Spleen (tissue), 11 donors: Measurements from ENCODE around the gene ADARB2. TPM values are rescaled to one million over a fixed set of nuclear protein-coding genes. Genes with fewer than 3 reads are reported as not detected.

ENCODE experiments used
- DNase-seq: peaks from one replicate; pipeline ENCODE4 v3.0.0-alpha.2; 2020
- H3K27ac ChIP-seq, 8 donors: fragments of 200-600 bp; sonication (generic) in 7 of 8; 1 replicate in 4 of 8; 2 replicates in 4 of 8; pipeline versions ENCODE4 v1.5.0 to v1.8.0; 2016 to 2021; ENCODE audit warnings: inconsistent platforms in 4 of 8, mild to moderate bottlenecking in 4 of 8, moderate library complexity in 1 of 8
- H3K27me3 ChIP-seq, 7 donors: fragments of 200-600 bp; sonication (generic) in 6 of 7; replicated peaks in 1 of 7; 1 replicate in 4 of 7; 2 replicates in 3 of 7; pipeline versions ENCODE4 v1.5.0 to v1.8.0; 2016 to 2021; ENCODE audit warnings: inconsistent platforms in 3 of 7, mild to moderate bottlenecking in 1 of 7
- H3K36me3 ChIP-seq, 6 donors: fragments of 200-600 bp; sonication (generic) in 5 of 6; 1 replicate in 4 of 6; 2 replicates in 2 of 6; pipeline versions ENCODE4 v1.5.0 to v1.8.0; 2016 to 2021; ENCODE audit warnings: inconsistent platforms in 2 of 6
- H3K4me1 ChIP-seq, 6 donors: fragments of 200-600 bp; sonication (generic) in 5 of 6; 1 replicate in 3 of 6; 2 replicates in 3 of 6; pipeline versions ENCODE4 v1.5.0 to v1.8.0; 2016 to 2021; ENCODE audit warnings: inconsistent platforms in 3 of 6
- H3K4me3 ChIP-seq, 8 donors: fragments of 200-600 bp; sonication (generic) in 7 of 8; 1 replicate in 4 of 8; 2 replicates in 4 of 8; pipeline versions ENCODE4 v1.5.0 to v1.8.0; 2016 to 2021; ENCODE audit warnings: inconsistent platforms in 4 of 8, mild to moderate bottlenecking in 4 of 8, moderate library complexity in 2 of 8
- H3K9me3 ChIP-seq, 8 donors: fragments of 200-600 bp; sonication (generic) in 7 of 8; 1 replicate in 4 of 8; 2 replicates in 4 of 8; pipeline versions ENCODE4 v1.5.0 to v1.8.0; 2016 to 2021; ENCODE audit warnings: inconsistent platforms in 4 of 8
- CTCF ChIP-seq, 11 experiments: fragments of 200-600 bp in 7 of 11; fragments of 450-650 bp in 4 of 11; sonication (generic) in 4 of 11; IDR thresholded peaks in 8 of 11; conservative IDR thresholded peaks in 3 of 11; 1 replicate in 7 of 11; 2 replicates in 4 of 11; pipeline versions ENCODE4 v1.4.0 to v1.8.0; 2016 to 2021; ENCODE audit warnings: antibody characterized with exemption in 11 of 11, inconsistent platforms in 4 of 11, mild to moderate bottlenecking in 1 of 11
- POLR2A ChIP-seq, 3 donors: fragments of 450-650 bp; IDR thresholded peaks; one replicate each; pipeline ENCODE4 v1.5.1; 2017; ENCODE audit warnings: antibody characterized with exemption in 3 of 3, mild to moderate bottlenecking in 1 of 3
- POLR2AphosphoS5 ChIP-seq, 3 donors: sonication (generic); formaldehyde crosslinking; IDR thresholded peaks; one replicate each; pipeline ENCODE4 v1.5.1; 2017; ENCODE audit warnings: antibody characterized with exemption in 3 of 3
- whole genome bisulfite sequencing, 5 donors: extraction: QIAGEN DNeasy Blood & Tissue Kit in 3 of 5; methylation state at CpG; one replicate each; pipeline versions ENCODE4 v1.1.5 to v1.1.7; 2013 to 2018; 5-methylcytosine and 5-hydroxymethylcytosine counted together
- intact Hi-C: fragments of 100-400 bp; cut with DNase I; formaldehyde crosslinking; loops from one replicate; pipeline ENCODE4 v1.15.0; 2023; ENCODE audit warnings: low total_unique reads
- polyA plus RNA-seq, 3 donors: library from polyadenylated mRNA; stranded (reverse); fragments of 200-250 nt; gene quantifications; one replicate each; pipeline ENCODE4 v1.2.1, GENCODE V29; 2013
- total RNA-seq, 7 donors: library from RNA; depleted of rRNA in 3 of 7; stranded (reverse); fragments of >200 nt in 3 of 7; fragmentation: NEBNext Ultra II Directional in 4 of 7; extraction: Animal tissue kit (Norgen Biotek cat#: 25700) in 4 of 7; gene quantifications; one replicate each; pipeline versions ENCODE4 v1.1.0 to v1.2.1, GENCODE V29; 2016 to 2021
- donor health status: healthy with polysubstance abuse.
- donor health status: DM: no; HTN: no; CAD: no; lungs with moderate emphysema.
- donor health status: DM: no; HTN: no; CAD: no.
- donor health status: Bipolar disorder and iron deficiency.
- donor health status: healthy.
- donor health status: DM: no; HTN: no; CAD: no.
- donor health status: DM: yes; HTN: yes; CAD: no.

Gene ADARB2
- total and polyA plus RNA-seq, 10 donors, result 0.05 to 8.1 (median 0.96) TPM

- intact Hi-C loops, result no loop called here
- no peaks in the 10 kb centered on the region for H3K9me3 ChIP-seq
- TF ChIP-seq CTCF (IDR thresholded peaks at IDR 0.05 in 8 of 11, conservative IDR thresholded peaks at IDR 0.05 in 3 of 11) (no peak), POLR2A (IDR thresholded peaks at IDR 0.05) (no peak), POLR2AphosphoS5 (IDR thresholded peaks at IDR 0.05) (no peak)
- no peak overlapping the region for H3K4me3 ChIP-seq
- peaks cover 0 to 26% (median 6%) of the 10 kb centered on the region in 6 donors for H3K4me1 ChIP-seq
- no peaks in the 10 kb centered on the region for H3K27me3 ChIP-seq
- peak; percentile 67 for DNase-seq
- WGBS, 5 donors, result 86 to 97% (median 91%) methylated on average over 13 to 20 of the region's 20 CpGs
- H3K36me3 ChIP-seq, result no peaks in the 10 kb centered on the region
- no peak overlapping the region for H3K27ac ChIP-seq
Measured at GRCh38 chr10:1666147-1666546, 71.2 kb downstream of the ADARB2 start.

DNA sequence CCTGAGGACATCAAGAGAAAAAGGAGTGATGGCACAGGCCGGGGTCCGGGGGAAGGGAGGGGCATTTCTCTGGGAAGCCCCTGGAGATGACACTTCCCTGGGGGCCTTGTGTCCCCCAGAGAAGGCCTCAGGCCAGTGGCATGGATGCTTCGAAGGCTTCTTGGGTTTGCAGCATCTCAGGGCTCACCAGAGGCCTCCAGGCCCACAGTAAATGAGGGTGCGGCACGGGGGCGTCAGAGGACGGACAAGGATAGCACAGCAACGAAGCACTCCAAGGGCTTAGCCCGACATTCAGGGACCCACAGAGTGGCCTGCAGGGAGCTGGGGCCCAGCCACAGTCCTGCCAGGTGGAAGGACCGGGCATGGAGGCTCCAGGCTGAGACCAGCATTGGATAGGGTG is 71.6 kb downstream of the ADARB2 start:
- intact Hi-C loops, result no loop called here
- H3K36me3 ChIP-seq, result no peaks in the 10 kb centered on the region
- no peak for TF ChIP-seq POLR2AphosphoS5 (IDR thresholded peaks at IDR 0.05)
- no peak for TF ChIP-seq POLR2A (IDR thresholded peaks at IDR 0.05)
- TF ChIP-seq CTCF (IDR thresholded peaks at IDR 0.05 in 8 of 11, conservative IDR thresholded peaks at IDR 0.05 in 3 of 11), result no peak
- no peaks in the 10 kb centered on the region for H3K27me3 ChIP-seq
- H3K4me3 ChIP-seq, result no peak overlapping the region
- 87 to 88% (median 87%) methylated on average over 7 to 10 of the region's 10 CpGs for WGBS, 5 donors
- H3K9me3 ChIP-seq, result no peaks in the 10 kb centered on the region
- DNase-seq, result no peak
- H3K4me1 ChIP-seq, result peaks cover 0 to 30% (median 7%) of the 10 kb centered on the region in 6 donors
- H3K27ac ChIP-seq, result no peak overlapping the region

DNA sequence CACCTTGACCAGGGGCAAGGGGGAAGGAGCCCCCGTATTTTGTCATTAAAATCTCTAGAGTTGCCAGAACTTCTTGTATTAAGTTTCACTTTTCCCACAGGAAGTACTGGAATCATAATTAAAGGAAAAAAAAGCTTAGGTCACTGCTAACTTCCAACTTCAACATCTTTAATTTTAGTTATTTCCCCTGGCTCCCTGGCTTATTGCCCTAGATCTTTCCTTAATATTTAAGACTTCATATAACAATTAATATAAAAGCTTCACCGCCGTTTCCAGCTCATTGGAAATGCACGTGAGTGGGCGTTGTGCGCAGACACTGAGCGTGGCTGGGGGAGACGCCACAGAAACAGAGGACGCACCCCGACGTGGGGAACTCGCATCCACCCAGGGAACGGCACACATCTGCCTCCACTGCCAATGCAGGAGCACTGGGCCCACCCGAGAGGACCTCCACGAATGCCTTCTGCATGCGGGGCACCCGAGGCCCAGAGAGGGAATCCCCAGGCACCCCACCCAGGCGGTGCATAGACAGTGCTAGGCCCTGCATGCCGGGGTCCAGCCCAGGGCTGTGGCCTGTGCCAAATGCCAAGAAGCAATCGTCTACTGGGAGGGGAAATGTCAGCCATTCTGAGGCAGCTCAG is 72.2 kb downstream of the ADARB2 start:
- H3K27ac ChIP-seq, result no peak overlapping the region
- no peak overlapping the region for H3K4me3 ChIP-seq
- no peaks in the 10 kb centered on the region for H3K27me3 ChIP-seq
- 77 to 93% (median 82%) methylated on average over 17 to 20 of the region's 20 CpGs for WGBS, 5 donors
- no peaks in the 10 kb centered on the region for H3K36me3 ChIP-seq
- DNase-seq, result peak; percentile 72
- TF ChIP-seq POLR2A (IDR thresholded peaks at IDR 0.05), result no peak
- TF ChIP-seq CTCF (IDR thresholded peaks at IDR 0.05 in 8 of 11, conservative IDR thresholded peaks at IDR 0.05 in 3 of 11), result no peak
- no peak for TF ChIP-seq POLR2AphosphoS5 (IDR thresholded peaks at IDR 0.05)
- H3K9me3 ChIP-seq, result no peaks in the 10 kb centered on the region
- intact Hi-C loops, result no loop called here
- H3K4me1 ChIP-seq, result peaks cover 0 to 30% (median 7%) of the 10 kb centered on the region in 6 donors

GRCh38 chr10:1664333-1664964 is 72.9 kb downstream of the ADARB2 start:
- no peaks in the 10 kb centered on the region for H3K9me3 ChIP-seq
- peaks cover 0 to 30% (median 7%) of the 10 kb centered on the region in 6 donors for H3K4me1 ChIP-seq
- peaks cover 0 to 7% (median 0%) of the 10 kb centered on the region in 7 donors for H3K27me3 ChIP-seq
- WGBS, 5 donors, result 50 to 74% (median 72%) methylated on average over 15 of the region's 15 CpGs
- H3K4me3 ChIP-seq, result no peak overlapping the region
- no peak for DNase-seq
- TF ChIP-seq CTCF (IDR thresholded peaks at IDR 0.05 in 8 of 11, conservative IDR thresholded peaks at IDR 0.05 in 3 of 11) (no peak), POLR2AphosphoS5 (IDR thresholded peaks at IDR 0.05) (no peak), POLR2A (IDR thresholded peaks at IDR 0.05) (no peak)
- intact Hi-C loops, result no loop called here
- no peaks in the 10 kb centered on the region for H3K36me3 ChIP-seq
- H3K27ac ChIP-seq, result no peak overlapping the region
